HG03159 (cell line): ENCODE data around the gene CXCL8.

ENCODE experiments used
- ATAC-seq: cut with Tn5 transposase; IDR thresholded peaks from one replicate; pipeline ENCODE4 v1.9.1; 2021; ENCODE audit warnings: mild to moderate bottlenecking, moderate library complexity; ENCODE audit not compliant: unreplicated experiment

The CXCL8 gene

GRCh38 chr4:73718375-73719373 is 21.7 kb upstream of the CXCL8 start:
- peak; percentile 94 for ATAC-seq

DNA sequence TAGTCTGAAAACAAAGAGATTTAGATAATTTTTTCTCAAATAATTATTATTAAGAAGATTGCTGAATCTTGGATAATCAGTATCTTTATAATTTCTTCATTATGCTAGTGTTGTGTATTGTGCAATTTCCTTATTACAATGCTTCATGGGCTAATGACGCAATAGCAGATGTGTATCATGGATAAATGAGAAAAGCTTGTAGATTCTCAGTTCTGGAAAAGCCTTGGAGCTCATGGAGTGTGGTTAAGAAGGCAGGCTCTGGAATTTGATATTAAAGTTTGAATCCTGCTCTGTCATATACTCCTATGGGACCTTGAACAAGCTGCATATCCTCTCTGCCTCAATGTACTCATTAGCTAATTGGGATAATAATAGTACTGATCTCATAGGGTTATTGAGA is 18.9 kb upstream of the CXCL8 start:
- no peak for ATAC-seq

DNA sequence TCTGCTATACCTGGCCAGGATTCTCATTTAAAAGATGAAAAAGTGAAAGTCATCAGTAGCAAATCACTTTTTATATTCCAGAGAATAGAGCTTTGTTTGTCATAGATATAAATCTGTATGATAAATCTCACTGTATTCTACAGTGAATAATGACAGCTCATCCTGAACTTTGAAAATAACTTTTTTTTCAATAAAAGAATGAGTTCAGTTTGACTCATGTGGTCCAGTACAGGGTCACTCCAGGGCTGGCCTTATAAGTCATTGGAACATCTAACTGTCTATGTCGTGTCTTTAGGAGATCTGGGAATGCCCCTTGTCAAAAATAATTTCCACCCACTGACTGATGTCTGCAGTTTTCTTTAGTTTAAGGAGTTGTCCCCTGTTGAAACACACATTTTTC is 18.5 kb upstream of the CXCL8 start:
- ATAC-seq: no peak

GRCh38 chr4:73723023-73723422 is 17.3 kb upstream of the CXCL8 start:
- ATAC-seq: no peak

DNA sequence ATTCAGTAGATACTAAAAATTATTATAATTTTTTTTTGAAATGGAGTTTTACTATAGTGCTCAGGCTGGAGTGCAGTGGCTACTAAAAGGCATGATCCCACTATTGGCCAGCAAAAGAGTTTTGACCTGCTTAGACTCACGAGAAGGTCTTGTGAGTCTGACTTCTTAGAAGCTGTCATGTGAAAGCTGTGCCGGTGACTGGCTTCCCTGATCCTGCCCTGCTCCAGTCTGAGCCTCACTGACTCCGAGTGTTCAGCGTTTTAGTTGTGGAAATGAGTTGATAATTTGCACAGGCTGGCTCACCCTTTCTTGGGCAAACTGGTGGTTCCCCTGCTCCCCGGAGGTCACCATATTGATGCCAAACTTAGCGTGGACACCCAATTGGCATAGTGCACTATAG is 16.4 kb upstream of the CXCL8 start:
- ATAC-seq: no peak

- no peak for ATAC-seq
Measured at GRCh38 chr4:73725510-73725909, 14.9 kb upstream of the CXCL8 start.

DNA sequence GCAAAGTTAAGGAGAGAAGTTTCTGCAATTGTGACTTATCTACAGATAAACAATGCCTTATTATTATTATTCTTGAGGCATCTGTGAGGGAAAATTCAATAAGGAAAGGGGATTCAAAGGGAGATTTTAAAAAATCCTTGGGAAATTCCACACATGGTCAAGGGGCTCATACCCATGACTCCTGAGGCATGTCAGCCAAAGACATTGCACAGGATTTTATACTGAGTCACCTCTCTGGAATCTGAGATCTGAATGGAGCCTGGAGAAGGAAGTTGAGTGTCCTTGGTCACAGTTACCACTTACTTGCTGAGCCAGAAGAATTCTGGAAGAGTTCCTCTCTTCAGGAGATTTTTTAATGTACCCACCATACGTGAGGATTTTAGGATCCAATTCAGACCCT is 14.4 kb upstream of the CXCL8 start:
- no peak for ATAC-seq

DNA sequence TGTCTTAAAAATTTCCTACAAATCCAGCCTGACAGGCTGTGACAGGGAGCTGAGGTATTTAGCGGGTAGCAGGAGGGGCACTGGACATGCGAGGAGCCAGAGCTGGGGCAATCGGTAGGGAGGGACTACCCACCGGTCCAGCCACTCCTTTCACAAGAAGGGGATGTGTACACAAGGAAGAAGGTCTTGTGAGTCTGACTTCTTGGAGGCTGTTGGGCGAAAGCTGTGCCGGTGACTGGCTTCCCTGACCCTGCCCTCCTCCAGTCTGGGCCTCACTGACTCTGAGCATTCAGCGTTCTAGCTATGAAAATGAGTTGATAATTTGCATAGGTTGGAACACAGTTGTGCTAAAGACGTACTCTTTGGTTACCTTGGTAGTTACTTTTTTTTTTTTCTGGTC is 12.7 kb upstream of the CXCL8 start:
- ATAC-seq: peak; percentile 75

DNA sequence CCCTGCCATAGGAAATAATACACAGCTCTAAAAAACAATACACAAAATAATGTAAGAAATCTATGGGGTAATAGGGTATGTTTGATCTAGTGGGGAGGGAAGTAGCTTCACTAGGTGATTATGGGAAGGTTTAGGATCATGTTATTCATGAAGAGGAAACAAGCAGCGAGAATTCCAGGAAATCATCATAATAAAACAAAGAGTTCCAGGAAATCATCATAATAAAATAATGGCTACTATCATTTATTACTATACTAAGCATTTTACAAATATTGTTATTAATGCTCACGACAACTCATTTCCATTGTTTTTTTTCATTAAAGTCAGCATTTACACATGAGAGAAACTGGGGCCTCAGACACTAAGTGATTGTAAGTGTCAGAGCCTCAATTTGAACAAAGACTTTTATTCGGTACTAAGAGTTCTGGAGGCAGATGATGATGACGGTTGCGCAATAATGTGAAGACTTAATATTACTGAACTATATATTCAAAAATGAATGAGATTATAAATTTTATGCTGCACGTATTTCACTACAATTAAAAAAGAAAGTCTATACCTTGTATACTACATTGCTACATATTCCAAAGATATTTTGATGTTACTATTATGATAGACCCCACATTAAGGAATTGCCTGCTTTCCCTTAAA is 12.2 kb upstream of the CXCL8 start:
- ATAC-seq: no peak

- peak; percentile 47 for ATAC-seq
Measured at GRCh38 chr4:73729534-73730165, 10.7 kb upstream of the CXCL8 start.

- ATAC-seq: no peak
Measured at GRCh38 chr4:73730292-73730691, 10.1 kb upstream of the CXCL8 start.

- ATAC-seq: no peak
Measured at GRCh38 chr4:73730867-73731266, 9.5 kb upstream of the CXCL8 start.

GRCh38 chr4:73731968-73732610 is 8.3 kb upstream of the CXCL8 start:
- ATAC-seq: no peak

GRCh38 chr4:73732759-73733431 is 7.5 kb upstream of the CXCL8 start:
- ATAC-seq: no peak

DNA sequence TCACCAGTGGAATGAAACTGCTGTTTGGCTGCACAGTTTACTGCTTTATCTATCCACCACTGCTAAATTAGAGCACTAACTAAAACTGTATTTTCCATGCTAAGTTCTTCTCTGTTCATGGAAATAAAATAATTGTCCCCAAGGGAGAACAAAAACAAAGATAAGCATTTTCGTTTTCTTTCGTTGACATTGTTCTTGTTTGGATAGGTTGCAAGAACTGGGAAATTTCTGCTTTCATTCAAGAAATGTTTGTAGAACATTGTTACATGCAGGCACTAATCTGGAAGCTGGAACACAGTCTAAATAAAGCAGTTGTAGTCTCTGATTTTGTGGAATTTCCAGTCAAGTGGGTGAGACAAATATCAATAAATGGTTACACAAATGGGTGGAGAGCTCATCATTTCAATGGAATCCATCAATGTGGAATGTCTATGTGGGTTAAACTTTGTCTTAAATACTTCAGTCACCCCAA is 5.8 kb upstream of the CXCL8 start:
- no peak for ATAC-seq

DNA sequence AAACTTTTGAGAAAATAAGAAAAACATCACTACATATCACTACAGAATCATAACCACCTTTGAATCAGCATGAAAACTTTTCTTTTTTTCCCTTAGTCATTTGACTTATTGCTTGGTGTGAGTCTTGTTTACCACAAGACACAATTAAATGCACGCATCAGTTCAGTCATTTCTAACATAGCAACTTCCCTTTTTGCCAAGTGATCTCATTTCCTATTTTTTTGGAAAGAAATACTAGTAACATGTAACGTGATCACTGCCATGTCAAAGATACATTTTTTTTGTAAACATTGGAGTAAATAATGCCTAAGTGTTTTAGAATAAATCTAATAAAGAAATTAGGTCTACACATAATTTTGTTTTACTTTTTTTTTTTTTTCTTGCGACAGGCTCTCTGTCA is 5.1 kb upstream of the CXCL8 start:
- ATAC-seq: peak; percentile 93

GRCh38 chr4:73741031-73741749 is 821 bp downstream of the CXCL8 start:
- no peak for ATAC-seq

GRCh38 chr4:73741750-73742489 is 1.6 kb downstream of the CXCL8 start:
- ATAC-seq: no peak

DNA sequence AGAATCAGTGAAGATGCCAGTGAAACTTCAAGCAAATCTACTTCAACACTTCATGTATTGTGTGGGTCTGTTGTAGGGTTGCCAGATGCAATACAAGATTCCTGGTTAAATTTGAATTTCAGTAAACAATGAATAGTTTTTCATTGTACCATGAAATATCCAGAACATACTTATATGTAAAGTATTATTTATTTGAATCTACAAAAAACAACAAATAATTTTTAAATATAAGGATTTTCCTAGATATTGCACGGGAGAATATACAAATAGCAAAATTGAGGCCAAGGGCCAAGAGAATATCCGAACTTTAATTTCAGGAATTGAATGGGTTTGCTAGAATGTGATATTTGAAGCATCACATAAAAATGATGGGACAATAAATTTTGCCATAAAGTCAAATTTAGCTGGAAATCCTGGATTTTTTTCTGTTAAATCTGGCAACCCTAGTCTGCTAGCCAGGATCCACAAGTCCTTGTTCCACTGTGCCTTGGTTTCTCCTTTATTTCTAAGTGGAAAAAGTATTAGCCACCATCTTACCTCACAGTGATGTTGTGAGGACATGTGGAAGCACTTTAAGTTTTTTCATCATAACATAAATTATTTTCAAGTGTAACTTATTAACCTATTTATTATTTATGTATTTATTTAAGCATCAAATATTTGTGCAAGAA is 2.3 kb downstream of the CXCL8 start:
- no peak for ATAC-seq
